CD14-positive monocyte (primary cell): ENCODE measurements around the gene MYRF. TPM values are rescaled to one million over a fixed set of nuclear protein-coding genes. Genes with fewer than 3 reads are reported as not detected.

Experiments
- DNase-seq, 3 donors: peaks; one replicate each; pipeline ENCODE4 v3.0.0-alpha.2; 2011 to 2022
- H2AFZ ChIP-seq: 2 replicates; pipeline ENCODE4 v1.6.0; 2012; ENCODE audit warnings: mild to moderate bottlenecking, low read depth, low read length, inconsistent platforms; ENCODE audit not compliant: insufficient read depth, poor library complexity, severe bottlenecking
- H3K27ac ChIP-seq, 2 donors: 1 replicate in 1 of 2; 2 replicates in 1 of 2; pipeline ENCODE4 v1.5.1; 2012 to 2013; ENCODE audit warnings: low read length in 2 of 2, control low read depth in 1 of 2, inconsistent platforms in 1 of 2, low read depth in 1 of 2, mild to moderate bottlenecking in 1 of 2
- H3K27me3 ChIP-seq, 2 donors: one replicate each; pipeline versions ENCODE4 v1.6.0 to v1.6.1; 2011 to 2013; ENCODE audit warnings: low read length in 2 of 2; ENCODE audit not compliant: control insufficient read depth in 2 of 2, insufficient read depth in 2 of 2
- H3K36me3 ChIP-seq, 2 donors: replicated peaks in 1 of 2; 1 replicate in 1 of 2; 2 replicates in 1 of 2; pipeline versions ENCODE4 v1.5.1 to v1.6.1; 2012 to 2013; ENCODE audit warnings: low read length in 2 of 2, control low read depth in 1 of 2, inconsistent platforms in 1 of 2, mild to moderate bottlenecking in 1 of 2; ENCODE audit not compliant: insufficient read depth in 2 of 2, control insufficient read depth in 1 of 2
- H3K4me1 ChIP-seq, 2 donors: 1 replicate in 1 of 2; 2 replicates in 1 of 2; pipeline versions ENCODE4 v1.5.1 to v1.6.1; 2012 to 2013; ENCODE audit warnings: low read length in 2 of 2, control low read depth in 1 of 2, inconsistent platforms in 1 of 2, mild to moderate bottlenecking in 1 of 2, moderate library complexity in 1 of 2; ENCODE audit not compliant: insufficient read depth in 2 of 2, control insufficient read depth in 1 of 2
- H3K4me2 ChIP-seq: replicated peaks from 2 replicates; pipeline ENCODE3; 2012; ENCODE audit warnings: low read length, moderate library complexity, mild to moderate bottlenecking; ENCODE audit not compliant: poor library complexity, severe bottlenecking; ENCODE audit errors: extremely low read depth
- H3K4me3 ChIP-seq, 3 experiments: fragments of 200-600 bp in 1 of 3; sonication (generic) in 1 of 3; replicated peaks in 1 of 3; 1 replicate in 2 of 3; 2 replicates in 1 of 3; pipeline ENCODE4 v1.5.1; 2011 to 2013; ENCODE audit warnings: low read length in 3 of 3, mild to moderate bottlenecking in 3 of 3, control low read depth in 2 of 3, low read depth in 2 of 3, inconsistent platforms in 1 of 3, moderate library complexity in 1 of 3
- H3K79me2 ChIP-seq: 2 replicates; pipeline ENCODE4 v1.6.0; 2012; ENCODE audit warnings: mild to moderate bottlenecking, control low read depth, inconsistent platforms, low read length, moderate library complexity; ENCODE audit not compliant: insufficient read depth
- H3K9ac ChIP-seq: 2 replicates; pipeline ENCODE4 v1.6.0; 2017; ENCODE audit warnings: low read length, mild to moderate bottlenecking; ENCODE audit not compliant: insufficient read depth, poor library complexity, severe bottlenecking
- H3K9me3 ChIP-seq, 2 donors: replicated peaks in 1 of 2; 1 replicate in 1 of 2; 2 replicates in 1 of 2; pipeline versions ENCODE4 v1.5.1 to v1.6.1; 2012 to 2013; ENCODE audit warnings: low read length in 2 of 2, control low read depth in 1 of 2; ENCODE audit not compliant: control insufficient read depth in 1 of 2, insufficient read depth in 1 of 2
- H4K20me1 ChIP-seq: 2 replicates; pipeline ENCODE4 v1.6.0; 2012; ENCODE audit warnings: mild to moderate bottlenecking, low read length, control low read depth, moderate library complexity; ENCODE audit not compliant: insufficient read depth
- H3K27ac Mint-ChIP-seq, 7 donors: one replicate each; pipeline ENCODE4 v1.8.0; 2020; ENCODE audit warnings: mild to moderate bottlenecking in 7 of 7, mixed read lengths in 7 of 7, moderate library complexity in 6 of 7, inconsistent platforms in 2 of 7
- H3K27me3 Mint-ChIP-seq, 3 donors: one replicate each; pipeline ENCODE4 v1.8.0; 2021 to 2022; ENCODE audit warnings: low read depth in 3 of 3, mild to moderate bottlenecking in 3 of 3, mixed read lengths in 3 of 3, moderate library complexity in 3 of 3, inconsistent platforms in 1 of 3
- H3K36me3 Mint-ChIP-seq, 2 donors: one replicate each; pipeline ENCODE4 v1.8.0; 2020; ENCODE audit warnings: mixed read lengths in 2 of 2, inconsistent platforms in 1 of 2, mild to moderate bottlenecking in 1 of 2
- H3K4me1 Mint-ChIP-seq: one replicate; pipeline ENCODE4 v1.8.0; 2020; ENCODE audit warnings: mild to moderate bottlenecking, mixed read lengths
- H3K4me3 Mint-ChIP-seq, 2 donors: one replicate each; pipeline ENCODE4 v1.8.0; 2020; ENCODE audit warnings: mild to moderate bottlenecking in 2 of 2, mixed read lengths in 2 of 2, moderate library complexity in 1 of 2
- H3K9me3 Mint-ChIP-seq, 7 donors: one replicate each; pipeline ENCODE4 v1.8.0; 2020 to 2022; ENCODE audit warnings: mixed read lengths in 7 of 7, mild to moderate bottlenecking in 6 of 7, moderate library complexity in 6 of 7, inconsistent platforms in 2 of 7
- CTCF ChIP-seq: fragments of 200-600 bp; IDR thresholded peaks from one replicate; pipeline ENCODE4 v1.8.0; 2022; ENCODE audit warnings: antibody characterized with exemption, mild to moderate bottlenecking
- WGBS: methylation state at CpG from one replicate; pipeline ENCODE4 v1.1.5; 2013; ENCODE audit warnings: missing lambda C conversion rate; ENCODE audit not compliant: insufficient coverage; 5-methylcytosine and 5-hydroxymethylcytosine counted together
- intact Hi-C, 2 donors: fragments of 100-400 bp; cut with micrococcal nuclease; formaldehyde crosslinking; loops; one replicate each; pipeline versions ENCODE4 v1.15.0 to v1.15.1; 2023
- polyA plus RNA-seq, 3 donors: library from polyadenylated mRNA; depleted of rRNA in 1 of 3; unstranded in 2 of 3; stranded (reverse) in 1 of 3; fragments of 300-500 nt in 2 of 3; fragments of >200 nt in 1 of 3; fragmentation: Illumina TruSeq in 2 of 3; gene quantifications; 1 replicate in 2 of 3; 2 replicates in 1 of 3; pipeline ENCODE4 v1.2.3, GENCODE V29; 2012 to 2021

Gene MYRF
- polyA plus RNA-seq, 3 donors: 0.18 to 0.19 TPM; not detected in 1

GRCh38 chr11:61826930-61827570 lies 74.6 kb downstream of the MYRF start:
- Histone ChIP-seq H3K9me3 (no peaks in the 10 kb centered on the region), H3K4me3 (peak overlapping the region; percentile 42 to 77 (median 63)), H3K9ac (peak overlapping the region; percentile 64), H3K36me3 (no peaks in the 10 kb centered on the region), H3K27ac (peak overlapping the region; percentile 59 to 70), H3K27me3 (peaks cover 0 to 15% of the 10 kb centered on the region in 2 donors), H3K4me1 (peaks cover 48 to 55% of the 10 kb centered on the region in 2 donors), H4K20me1 (no peaks in the 10 kb centered on the region), H2AFZ (peak overlapping the region; percentile 92), H3K79me2 (peaks cover 9% of the 10 kb centered on the region), H3K4me2 (peak overlapping the region; percentile 97)
- intact Hi-C loops: no loop called here
- peak; percentile 58 to 72 (median 71) for DNase-seq
- 5% methylated on average over 18 of the region's 23 CpGs for WGBS
- Mint-ChIP-seq H3K9me3 (peaks cover 0 to 3% (median 0%) of the 10 kb centered on the region in 7 donors), H3K27ac (peak overlapping the region; percentile 69 to 89 (median 82)), H3K27me3 (peaks cover 17 to 19% (median 18%) of the 10 kb centered on the region in 3 donors), H3K36me3 (peaks cover 0 to 3% of the 10 kb centered on the region in 2 donors), H3K4me3 (peak overlapping the region; percentile 88 to 95), H3K4me1 (peaks cover 47% of the 10 kb centered on the region)
- no peak for TF ChIP-seq CTCF

GRCh38 chr11:61827571-61828378 lies 75.3 kb downstream of the MYRF start, which contains the start of gene FADS2:
Gene FADS2 (plus strand): TSS chr11:61828300. CDS start chr11:61828391, 91 bp downstream.
- intact Hi-C loops: no loop called here
- Histone ChIP-seq H3K9me3 (no peaks in the 10 kb centered on the region), H2AFZ (peak within 1 kb of the TSS; percentile 92), H3K27me3 (peaks cover 0 to 15% of the 10 kb centered on the region in 2 donors), H3K27ac (peak within 1 kb of the TSS; percentile 59 to 70), H3K4me1 (peaks cover 53 to 61% of the 10 kb centered on the region in 2 donors), H3K79me2 (peaks cover 15% of the 10 kb centered on the region), H3K9ac (peak within 1 kb of the TSS; percentile 64), H3K36me3 (no peaks in the 10 kb centered on the region), H3K4me2 (peak within 1 kb of the TSS; percentile 97), H3K4me3 (peak within 1 kb of the TSS; percentile 42 to 77 (median 63)), H4K20me1 (no peaks in the 10 kb centered on the region)
- peaks cover 17 to 21% (median 18%) of the 10 kb centered on the region in 3 donors for H3K27me3 Mint-ChIP-seq
- peak within 1 kb of the TSS; percentile 69 to 89 (median 86) for H3K27ac Mint-ChIP-seq
- H3K9me3 Mint-ChIP-seq: peaks cover 0 to 3% (median 0%) of the 10 kb centered on the region in 7 donors
- no peak for TF ChIP-seq CTCF
- WGBS: under 1% methylated on average over 81 of the region's 83 CpGs
- peaks cover 2 to 5% of the 10 kb centered on the region in 2 donors for H3K36me3 Mint-ChIP-seq
- peak within 1 kb of the TSS; percentile 88 to 95 for H3K4me3 Mint-ChIP-seq
- peak; percentile 46 to 67 (median 67) for DNase-seq
- H3K4me1 Mint-ChIP-seq: peaks cover 53% of the 10 kb centered on the region
